SH-SY5Y (cell line): ENCODE data around the gene SLK.

ENCODE experiments used
- GATA2 ChIP-seq: IDR thresholded peaks from 2 replicates; pipeline ENCODE4 v1.6.1; 2011; ENCODE audit warnings: mild to moderate bottlenecking, low read depth, low read length
- GATA3 ChIP-seq: IDR thresholded peaks from 2 replicates; pipeline ENCODE4 v1.6.1; 2011; ENCODE audit warnings: low read depth, mild to moderate bottlenecking, low read length, moderate library complexity

DNA sequence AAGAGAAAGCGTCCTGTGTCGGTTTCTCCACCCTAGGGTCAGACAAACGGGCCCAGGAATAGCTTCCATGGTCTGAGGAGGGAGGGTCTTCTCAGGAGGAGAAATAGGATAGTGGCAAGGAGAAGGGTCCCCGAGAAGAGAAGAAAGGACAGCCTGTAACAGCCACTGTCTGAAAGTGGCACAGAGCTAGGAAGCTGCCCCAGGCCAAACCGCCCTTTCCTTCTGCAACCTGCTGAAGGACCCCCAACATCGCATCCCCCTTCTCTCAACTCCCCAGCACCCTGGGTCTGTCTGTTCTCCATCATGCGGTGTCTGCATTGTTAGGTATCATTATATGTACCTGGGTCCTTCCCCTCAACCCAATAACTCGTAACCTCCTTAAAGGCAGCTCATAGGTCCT lies 71.6 kb downstream of the SLK start:
- TF ChIP-seq GATA3 (no peak), GATA2 (no peak)
